Tongue (tissue), 2 donors: Measurements from ENCODE around the gene ZNF628. TPM values are rescaled to one million over a fixed set of nuclear protein-coding genes. Genes with fewer than 3 reads are reported as not detected.

Experiments used
- DNase-seq: peaks from one replicate; pipeline ENCODE4 v3.0.0-alpha.2; 2015
- total RNA-seq: library from RNA; depleted of rRNA; stranded (reverse); fragments of >200 nt; gene quantifications from one replicate; pipeline ENCODE4 v1.2.3, GENCODE V29; 2014

ZNF628 gene
- total RNA-seq, 1 donor from 2014 or later: 4.4 TPM

GRCh38 chr19:55465460-55466240 is 10.8 kb upstream of the ZNF628 start:
- DNase-seq: no peak

GRCh38 chr19:55466241-55466614 is 10.2 kb upstream of the ZNF628 start:
- no peak for DNase-seq

DNA sequence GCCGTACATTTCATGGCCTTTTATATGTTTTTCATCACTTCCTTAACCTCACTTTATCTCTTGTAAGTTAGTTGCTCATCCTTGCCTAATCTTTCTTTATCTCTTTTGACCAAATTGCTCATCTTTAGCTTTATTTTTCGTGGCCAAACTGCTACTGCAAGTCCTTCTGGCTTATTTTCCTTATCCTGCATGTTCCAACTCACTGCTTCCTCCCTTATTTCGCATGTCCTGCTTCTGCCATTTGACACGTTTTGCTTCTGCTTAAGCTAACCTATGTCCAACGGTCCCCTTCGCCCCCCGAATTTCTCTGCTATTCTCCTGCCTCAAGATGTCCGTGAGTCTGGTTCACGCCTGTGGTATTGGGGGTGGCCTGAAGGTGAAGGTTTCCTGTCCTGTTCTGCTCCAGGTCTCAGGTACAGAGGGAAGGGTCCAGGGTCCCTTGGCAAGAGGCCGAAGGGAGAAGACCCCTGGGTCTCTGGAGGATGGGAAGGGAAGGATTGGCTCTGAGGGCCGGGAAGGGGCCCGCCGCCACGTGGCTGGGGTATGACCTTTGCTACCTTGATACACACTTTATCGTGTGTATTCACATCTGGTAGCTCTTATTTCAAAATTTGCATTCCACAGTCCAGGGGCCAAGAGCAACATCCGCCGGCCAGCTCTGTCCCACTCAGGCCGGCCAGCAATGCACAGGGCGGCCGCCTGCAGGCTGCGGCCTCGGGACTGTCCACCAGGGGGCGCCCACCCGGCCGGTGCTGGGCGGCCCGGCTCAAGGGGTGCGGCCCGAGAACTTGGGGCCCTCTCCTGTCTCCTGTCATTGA is 9.0 kb upstream of the ZNF628 start:
- peak; percentile 68 for DNase-seq

DNA sequence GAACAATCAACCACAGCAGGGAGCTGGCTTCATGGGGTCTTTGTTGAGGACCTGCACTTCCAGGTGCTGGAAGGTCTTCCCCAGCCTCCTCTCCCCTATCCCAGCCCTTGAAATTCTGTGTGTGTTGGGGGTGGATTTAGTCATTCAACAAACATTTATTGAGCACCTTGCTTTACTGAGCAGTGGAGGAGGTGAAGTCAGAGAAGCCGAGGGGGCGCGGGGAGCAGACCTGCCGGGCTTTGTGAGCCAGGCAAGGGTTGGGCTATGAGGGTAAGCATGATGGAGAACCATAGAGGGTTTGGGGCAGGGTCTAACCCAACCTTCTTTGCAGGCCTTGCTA is 8.4 kb upstream of the ZNF628 start:
- no peak for DNase-seq

DNA sequence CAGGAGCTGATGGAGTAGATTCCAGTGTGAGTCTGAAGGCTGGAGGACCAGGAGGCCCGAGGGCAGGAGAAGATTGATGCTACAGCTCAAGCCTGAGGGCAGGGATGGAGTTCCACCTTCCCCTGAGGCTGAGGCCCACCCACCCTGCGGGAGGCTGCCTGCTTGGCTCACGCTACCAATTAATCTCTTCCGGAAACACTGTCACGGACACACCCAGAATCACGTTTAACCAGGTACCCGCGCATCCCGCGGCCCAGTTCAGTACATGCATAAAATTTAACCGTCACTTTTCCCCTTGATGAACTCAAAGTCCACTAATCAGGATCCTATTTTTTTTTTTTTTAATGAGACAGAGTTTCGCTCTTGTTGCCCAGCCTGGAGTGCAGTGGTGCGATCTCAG is 5.2 kb upstream of the ZNF628 start:
- DNase-seq: no peak

GRCh38 chr19:55472463-55472862 is 4.0 kb upstream of the ZNF628 start:
- no peak for DNase-seq

GRCh38 chr19:55473225-55474012 is 3.0 kb upstream of the ZNF628 start:
- DNase-seq: no peak

DNA sequence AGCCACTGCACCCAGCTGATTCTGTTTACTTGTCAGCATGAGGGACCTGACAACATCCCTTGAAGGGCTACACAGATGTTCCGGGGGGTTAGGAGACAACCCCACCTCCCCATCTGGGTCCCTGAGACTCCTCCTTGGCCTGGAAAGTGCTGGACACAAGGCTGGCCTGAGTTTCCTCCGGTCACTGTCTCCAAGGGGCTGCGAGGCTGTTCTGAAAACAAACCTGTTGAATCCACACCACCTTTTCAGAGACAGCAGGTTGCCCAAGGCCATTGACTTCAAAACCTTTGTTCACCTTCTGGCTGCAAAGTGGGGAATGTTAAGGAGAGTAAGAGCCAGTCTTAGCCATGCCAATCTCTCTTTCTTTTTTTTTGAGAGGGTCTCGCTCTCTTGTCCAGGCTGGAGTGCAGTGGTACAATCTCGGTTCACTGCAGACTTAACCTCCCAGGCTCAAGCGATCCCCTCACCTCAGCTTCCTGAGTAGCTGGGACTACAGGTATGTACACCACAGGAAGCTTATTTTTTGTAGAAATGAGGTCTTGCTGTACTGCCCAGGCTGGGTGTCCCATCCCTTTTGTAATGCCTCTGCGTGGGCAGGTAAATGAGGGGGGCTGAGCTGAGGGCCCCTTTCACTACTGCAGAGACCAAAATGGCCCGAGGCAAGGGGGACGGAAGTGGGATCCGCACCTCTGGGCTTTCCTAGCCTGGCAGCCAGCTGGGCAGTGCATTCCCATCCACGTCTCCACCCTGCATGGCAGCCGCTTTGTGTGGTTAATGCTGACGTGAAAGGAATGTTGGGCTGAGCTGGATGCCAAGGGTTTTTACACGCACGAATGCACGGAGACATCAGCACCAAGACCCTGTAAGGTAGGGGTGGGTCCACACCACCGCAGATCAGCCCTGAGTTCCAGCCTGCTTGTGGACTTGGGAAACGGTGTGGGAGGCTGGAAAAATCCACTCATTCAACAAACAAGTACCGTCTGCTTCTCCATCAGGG is 1.9 kb upstream of the ZNF628 start:
- no peak for DNase-seq

DNA sequence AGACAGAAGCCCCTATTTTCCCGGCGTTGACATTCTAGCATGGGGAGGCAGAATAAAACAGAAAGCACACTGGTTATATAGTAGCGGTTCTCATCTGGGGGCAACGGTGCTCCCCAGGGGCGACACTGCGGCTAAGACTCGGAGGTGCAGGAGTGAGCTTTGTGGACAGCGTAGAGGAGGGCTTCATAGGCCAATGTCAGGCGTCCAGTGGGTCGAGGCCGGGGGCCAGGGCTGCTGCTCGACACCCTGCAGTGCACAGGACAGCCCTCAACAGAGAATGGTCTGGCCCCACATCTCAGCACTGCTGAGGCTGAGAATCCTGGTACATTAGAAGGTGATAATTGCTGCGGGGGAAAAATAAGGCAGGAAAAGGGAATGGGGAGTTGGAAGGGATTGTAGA is 1.5 kb downstream of the ZNF628 start:
- no peak for DNase-seq

DNA sequence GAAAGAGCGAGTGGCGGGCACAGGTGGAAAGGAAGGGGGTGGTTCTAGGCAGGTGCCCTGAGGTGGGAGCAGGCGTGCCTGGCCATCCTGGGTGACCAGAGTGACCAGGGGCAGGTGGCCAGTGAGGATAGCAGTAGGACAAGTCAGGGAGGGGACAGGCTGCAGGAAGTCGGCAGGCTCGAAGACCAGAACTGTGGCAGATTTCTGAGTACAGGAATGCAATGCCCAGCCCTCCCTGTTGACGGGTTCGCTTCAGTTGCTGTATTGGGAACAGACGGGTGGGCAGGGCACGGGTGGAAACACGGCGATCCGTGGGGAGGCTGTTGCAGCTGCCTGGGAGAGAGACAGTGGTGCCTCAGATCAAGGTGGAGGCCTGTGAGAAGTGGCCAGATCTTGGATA is 1.9 kb downstream of the ZNF628 start:
- DNase-seq: no peak

DNA sequence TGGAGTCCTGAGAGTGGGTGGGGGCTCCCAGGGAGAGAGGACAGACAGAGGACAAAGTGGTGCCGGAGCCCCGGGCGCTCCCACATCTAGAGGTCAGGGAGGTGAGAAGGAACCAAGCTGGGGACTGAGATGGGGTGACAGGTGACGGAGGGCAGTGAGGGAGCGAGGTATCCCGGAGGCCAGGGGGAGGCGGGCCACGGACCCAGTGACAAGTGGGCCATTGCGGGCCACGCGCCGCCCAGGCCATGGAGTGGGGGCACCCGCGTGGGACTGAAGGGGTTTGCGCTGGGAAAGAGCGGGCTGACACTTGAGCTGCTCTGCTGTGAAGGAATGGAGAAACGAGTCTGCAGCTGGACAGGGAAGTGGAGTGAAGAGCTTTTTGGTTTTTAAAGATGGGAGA is 2.6 kb downstream of the ZNF628 start:
- DNase-seq: no peak

GRCh38 chr19:55479451-55480230 is 3.2 kb downstream of the ZNF628 start:
- no peak for DNase-seq

DNA sequence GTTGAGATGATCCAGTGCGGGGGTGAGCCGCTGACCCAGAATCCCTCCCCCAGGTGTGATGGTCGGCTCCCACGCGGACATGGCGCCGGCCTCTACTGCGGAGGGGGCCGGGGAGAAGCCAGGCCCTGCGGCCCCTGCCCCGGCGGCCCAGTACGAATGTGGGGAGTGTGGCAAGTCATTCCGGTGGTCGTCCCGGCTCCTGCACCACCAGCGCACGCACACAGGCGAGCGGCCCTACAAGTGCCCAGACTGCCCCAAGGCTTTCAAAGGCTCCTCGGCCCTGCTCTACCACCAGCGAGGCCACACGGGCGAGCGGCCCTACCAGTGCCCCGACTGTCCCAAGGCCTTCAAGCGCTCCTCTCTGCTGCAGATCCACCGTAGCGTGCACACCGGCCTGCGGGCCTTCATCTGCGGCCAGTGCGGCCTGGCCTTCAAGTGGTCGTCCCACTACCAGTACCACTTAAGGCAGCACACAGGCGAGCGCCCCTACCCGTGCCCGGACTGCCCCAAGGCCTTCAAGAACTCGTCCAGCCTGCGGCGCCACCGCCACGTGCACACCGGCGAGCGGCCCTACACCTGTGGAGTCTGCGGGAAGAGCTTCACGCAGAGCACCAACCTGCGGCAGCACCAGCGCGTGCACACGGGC is 4.9 kb downstream of the ZNF628 start:
- DNase-seq: no peak

GRCh38 chr19:55481794-55482155 is 5.4 kb downstream of the ZNF628 start:
- DNase-seq: no peak

DNA sequence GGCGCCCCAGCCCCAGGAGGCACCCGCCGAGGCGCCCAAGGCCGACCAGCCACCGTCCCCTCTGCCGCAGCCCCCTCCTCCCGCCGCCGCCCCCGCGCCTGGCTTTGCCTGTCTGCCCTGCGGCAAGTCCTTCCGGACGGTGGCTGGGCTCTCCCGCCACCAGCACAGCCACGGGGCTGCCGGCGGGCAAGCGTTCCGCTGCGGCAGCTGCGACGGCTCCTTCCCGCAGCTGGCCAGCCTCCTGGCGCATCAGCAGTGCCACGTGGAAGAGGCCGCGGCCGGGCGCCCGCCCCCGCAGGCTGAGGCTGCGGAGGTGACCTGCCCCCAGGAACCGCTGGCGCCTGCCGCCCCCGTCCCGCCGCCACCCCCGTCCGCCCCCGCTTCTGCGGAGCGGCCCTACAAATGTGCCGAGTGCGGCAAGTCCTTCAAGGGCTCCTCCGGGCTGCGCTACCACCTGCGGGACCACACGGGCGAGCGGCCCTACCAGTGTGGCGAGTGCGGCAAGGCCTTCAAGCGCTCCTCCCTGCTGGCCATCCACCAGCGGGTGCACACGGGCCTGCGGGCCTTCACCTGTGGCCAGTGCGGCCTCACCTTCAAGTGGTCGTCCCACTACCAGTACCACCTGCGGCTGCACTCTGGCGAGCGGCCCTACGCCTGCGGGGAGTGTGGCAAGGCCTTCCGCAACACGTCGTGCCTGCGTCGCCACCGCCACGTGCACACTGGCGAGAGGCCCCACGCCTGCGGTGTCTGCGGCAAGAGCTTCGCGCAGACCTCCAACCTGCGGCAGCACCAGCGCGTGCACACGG is 5.9 kb downstream of the ZNF628 start:
- DNase-seq: no peak

DNA sequence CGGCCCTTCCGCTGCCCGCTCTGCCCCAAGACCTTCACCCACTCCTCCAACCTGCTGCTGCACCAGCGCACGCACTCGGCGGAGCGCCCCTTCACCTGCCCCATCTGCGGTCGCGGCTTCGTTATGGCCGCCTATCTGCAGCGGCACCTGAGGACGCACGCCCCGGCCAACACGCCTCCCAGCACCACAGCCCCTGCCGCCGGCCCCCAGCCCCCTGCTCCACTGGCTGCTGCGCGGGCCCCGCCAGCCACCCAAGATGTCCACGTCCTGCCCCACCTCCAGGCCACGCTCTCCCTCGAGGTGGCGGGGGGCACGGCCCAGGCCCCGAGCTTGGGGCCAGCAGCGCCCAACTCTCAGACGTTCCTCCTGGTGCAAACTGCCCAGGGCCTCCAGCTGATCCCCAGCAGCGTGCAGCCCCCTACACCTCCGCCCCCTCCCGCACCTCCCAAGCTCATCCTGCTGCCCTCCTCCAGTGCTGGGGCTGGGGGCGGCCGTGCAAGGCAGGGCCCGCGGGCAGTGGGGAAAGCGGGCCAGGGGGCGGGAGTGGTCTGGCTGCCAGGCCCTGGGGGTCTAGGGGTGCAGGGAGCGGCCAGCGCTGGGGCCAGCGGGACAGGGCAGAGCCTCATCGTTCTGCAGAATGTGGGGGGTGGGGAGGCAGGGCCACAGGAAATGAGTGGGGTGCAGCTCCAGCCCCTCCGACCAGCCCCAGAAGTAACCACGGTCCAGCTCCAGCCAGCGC is 6.7 kb downstream of the ZNF628 start:
- no peak for DNase-seq

GRCh38 chr19:55483706-55484592 is 7.5 kb downstream of the ZNF628 start:
- no peak for DNase-seq
